ENCODE data around the gene WASHC3.
"Not testable (repeated sequence)": the region's sequence is repeated elsewhere in the genome, so short reads cannot be mapped to it uniquely, and the experiment has no call there.

WASHC3 gene

GRCh38 chr12:102050660-102051430 lies 10.9 kb downstream of the WASHC3 start:
- no peak for DNase-seq

GRCh38 chr12:102043928-102044327 lies 17.9 kb downstream of the WASHC3 start:
- no peak for DNase-seq

GRCh38 chr12:102033991-102034745 lies 27.6 kb downstream of the WASHC3 start:
- DNase-seq, result no peak

- DNase-seq, result no peak
Measured at GRCh38 chr12:102031852-102032251, 29.9 kb downstream of the WASHC3 start.

GRCh38 chr12:102029141-102029540 lies 32.6 kb downstream of the WASHC3 start:
- DNase-seq, result no peak

GRCh38 chr12:102026728-102027127 lies 35.1 kb downstream of the WASHC3 start:
- DNase-seq, result no peak

- DNase-seq, result no peak
Measured at GRCh38 chr12:102024765-102025164, 37.0 kb downstream of the WASHC3 start.

GRCh38 chr12:102023343-102023930 lies 38.4 kb downstream of the WASHC3 start:
- no peak for DNase-seq

GRCh38 chr12:102022286-102022685 lies 39.5 kb downstream of the WASHC3 start:
- no peak for DNase-seq

GRCh38 chr12:102021540-102022246 lies 40.1 kb downstream of the WASHC3 start:
- no peak for DNase-seq

- not testable (repeated sequence) for DNase-seq
Measured at GRCh38 chr12:102018607-102019006, 43.2 kb downstream of the WASHC3 start.

GRCh38 chr12:102016472-102016871 lies 45.3 kb downstream of the WASHC3 start:
- no peak for DNase-seq

- DNase-seq, result no peak
Measured at GRCh38 chr12:102010265-102010994, 51.4 kb downstream of the WASHC3 start.

- no peak for DNase-seq
Measured at GRCh38 chr12:102009796-102010195, 52.0 kb downstream of the WASHC3 start.

GRCh38 chr12:102008615-102009126 lies 53.1 kb downstream of the WASHC3 start:
- DNase-seq, result no peak

GRCh38 chr12:102005256-102005655 lies 56.5 kb downstream of the WASHC3 start:
- no peak for DNase-seq

GRCh38 chr12:101997102-101997501 lies 64.7 kb downstream of the WASHC3 start:
- DNase-seq, result no peak

GRCh38 chr12:101995684-101996083 lies 66.1 kb downstream of the WASHC3 start:
- DNase-seq, result no peak

- no peak for DNase-seq
Measured at GRCh38 chr12:101992091-101992490, 69.7 kb downstream of the WASHC3 start.

GRCh38 chr12:101982307-101982706 lies 79.5 kb downstream of the WASHC3 start:
- no peak for DNase-seq

GRCh38 chr12:101981868-101982267 lies 79.9 kb downstream of the WASHC3 start:
- DNase-seq, result no peak

GRCh38 chr12:101968770-101969169 lies 93.0 kb downstream of the WASHC3 start:
- no peak for DNase-seq

All from NCI-H526 treated with DMSO at 0.1 percent for 48 hours (cell line).